Upper lobe of left lung (tissue), 6 donors: ENCODE data around the gene TNS3. TPM values are rescaled to one million over a fixed set of nuclear protein-coding genes. Genes with fewer than 3 reads are reported as not detected.
A peak's percentile ranks its signal among the peaks of the same experiment; 100 is the strongest.

Experiments
- ATAC-seq, 2 donors: fragments of 200-7000 bp; cut with Tn5 transposase; one replicate each; pipeline ENCODE4 v1.9.1; 2022; ENCODE audit warnings: mild to moderate bottlenecking in 2 of 2, moderate library complexity in 2 of 2; ENCODE audit not compliant: low FRiP score in 2 of 2
- DNase-seq, 2 donors: peaks; one replicate each; pipeline ENCODE4 v3.0.0-alpha.2; 2019 to 2020
- H3K27ac ChIP-seq, 4 donors: fragments of 200-600 bp; sonication (generic); one replicate each; pipeline ENCODE4 v1.5.1; 2016 to 2019
- H3K27me3 ChIP-seq, 4 donors: fragments of 200-600 bp; sonication (generic); one replicate each; pipeline ENCODE4 v1.5.1; 2017 to 2019
- H3K36me3 ChIP-seq, 4 donors: fragments of 200-600 bp; sonication (generic); one replicate each; pipeline ENCODE4 v1.5.1; 2016 to 2019
- H3K4me1 ChIP-seq, 4 donors: fragments of 200-600 bp; sonication (generic); one replicate each; pipeline ENCODE4 v1.5.1; 2018 to 2019
- H3K4me3 ChIP-seq, 4 donors: fragments of 200-600 bp; sonication (generic); one replicate each; pipeline ENCODE4 v1.5.1; 2017 to 2019; ENCODE audit warnings: mild to moderate bottlenecking in 2 of 4, moderate library complexity in 1 of 4
- H3K9me3 ChIP-seq, 4 donors: fragments of 200-600 bp; sonication (generic); one replicate each; pipeline ENCODE4 v1.5.1; 2018 to 2019
- EP300 ChIP-seq, 4 donors: sonication (generic); formaldehyde crosslinking; IDR thresholded peaks; one replicate each; pipeline ENCODE4 v1.5.1; 2017; ENCODE audit warnings: antibody characterized with exemption in 4 of 4, control low read depth in 2 of 4
- POLR2A ChIP-seq, 4 donors: fragments of 450-650 bp; IDR thresholded peaks; one replicate each; pipeline ENCODE4 v1.5.1; 2016 to 2017; ENCODE audit warnings: antibody characterized with exemption in 4 of 4, mild to moderate bottlenecking in 2 of 4
- POLR2AphosphoS5 ChIP-seq, 2 donors: sonication (generic); formaldehyde crosslinking; IDR thresholded peaks; one replicate each; pipeline ENCODE4 v1.5.1; 2017; ENCODE audit warnings: antibody characterized with exemption in 2 of 2
- WGBS, 2 donors: methylation state at CpG; one replicate each; pipeline ENCODE4 v1.1.5; 2017 to 2018; 5-methylcytosine and 5-hydroxymethylcytosine counted together
- total RNA-seq, 6 donors: library from RNA; depleted of rRNA in 4 of 6; stranded (reverse); fragments of >200 nt in 4 of 6; gene quantifications; one replicate each; pipeline versions ENCODE4 v1.1.0 to v1.2.1, GENCODE V29; 2016 to 2021
- TF ChIP-seq, protein P1 (sequence below), 6 experiments: fragments of 450-650 bp in 4 of 6; fragments of 200-600 bp in 2 of 6; sonication (generic) in 2 of 6; IDR thresholded peaks; one replicate each; pipeline ENCODE4 v1.5.1; 2016 to 2019; ENCODE audit warnings: antibody characterized with exemption in 6 of 6
- donor health status: DM: no; HTN: no; CAD: no; lungs with moderate emphysema.
- donor health status: DM: no; HTN: yes; CAD: no; lungs with severe emphysema.

TNS3 gene
- total RNA-seq, 6 donors from 2014 or later = 90.6 to 266 (median 143) TPM

DNA sequence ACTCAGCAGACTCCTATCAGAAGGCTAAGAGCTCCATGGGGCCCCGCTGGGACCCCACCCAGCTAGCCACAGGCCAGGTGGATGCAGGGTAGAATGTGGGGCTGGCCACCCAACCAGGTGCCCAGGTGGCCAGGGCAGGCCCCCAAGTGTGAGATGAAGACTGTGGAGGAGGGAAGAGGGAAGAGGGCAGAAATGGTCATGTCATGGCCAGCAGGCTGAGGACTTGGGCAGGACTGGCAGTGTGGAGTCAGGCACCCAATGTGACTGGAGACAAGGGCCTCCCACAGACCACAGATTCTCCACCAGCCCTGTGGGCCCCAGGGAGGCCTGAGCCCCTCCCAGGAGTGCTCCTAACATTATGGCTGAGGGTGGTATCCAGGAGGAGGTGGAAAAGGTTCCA lies 141.6 kb downstream of the TNS3 start:
- DNase-seq = peak in 1 of 2 donors; percentile 37
- no peak for ATAC-seq
- peak overlapping the region in 1 of 4 donors; percentile 37 for H3K27ac ChIP-seq

DNA sequence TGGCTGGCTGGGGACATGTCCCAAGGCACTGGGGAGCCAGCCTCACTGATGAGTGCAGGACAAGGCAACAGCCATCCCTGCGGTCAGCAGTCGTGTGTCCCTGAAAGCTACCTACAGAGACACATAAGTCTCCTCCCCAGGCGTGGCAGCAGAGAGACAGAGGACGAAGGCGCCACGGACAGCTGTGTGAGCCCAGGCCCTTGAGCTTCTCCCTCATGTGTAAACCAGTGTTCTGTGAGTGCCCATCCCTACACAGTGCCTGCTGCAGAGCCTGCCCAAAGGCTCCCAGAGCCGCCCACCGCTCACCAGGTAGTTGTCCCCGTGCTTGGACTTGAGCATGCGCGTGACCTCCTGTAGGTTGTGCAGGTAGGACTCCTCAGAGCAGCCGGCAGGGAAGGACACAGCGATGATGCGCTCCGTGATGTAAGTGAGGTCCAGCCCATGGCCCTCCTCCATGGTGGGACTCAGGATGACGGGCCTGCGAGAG lies 142.7 kb downstream of the TNS3 start:
- Histone ChIP-seq H3K9me3 (no peaks in the 10 kb centered on the region), H3K36me3 (peaks cover 0 to 30% (median 15%) of the 10 kb centered on the region in 4 donors), H3K4me3 (no peak overlapping the region), H3K4me1 (peaks cover 6 to 11% (median 7%) of the 10 kb centered on the region in 4 donors), H3K27me3 (no peaks in the 10 kb centered on the region), H3K27ac (no peak overlapping the region)
- no peak for TF ChIP-seq POLR2A (IDR thresholded peaks at IDR 0.05)
- TF ChIP-seq, protein P1, sequence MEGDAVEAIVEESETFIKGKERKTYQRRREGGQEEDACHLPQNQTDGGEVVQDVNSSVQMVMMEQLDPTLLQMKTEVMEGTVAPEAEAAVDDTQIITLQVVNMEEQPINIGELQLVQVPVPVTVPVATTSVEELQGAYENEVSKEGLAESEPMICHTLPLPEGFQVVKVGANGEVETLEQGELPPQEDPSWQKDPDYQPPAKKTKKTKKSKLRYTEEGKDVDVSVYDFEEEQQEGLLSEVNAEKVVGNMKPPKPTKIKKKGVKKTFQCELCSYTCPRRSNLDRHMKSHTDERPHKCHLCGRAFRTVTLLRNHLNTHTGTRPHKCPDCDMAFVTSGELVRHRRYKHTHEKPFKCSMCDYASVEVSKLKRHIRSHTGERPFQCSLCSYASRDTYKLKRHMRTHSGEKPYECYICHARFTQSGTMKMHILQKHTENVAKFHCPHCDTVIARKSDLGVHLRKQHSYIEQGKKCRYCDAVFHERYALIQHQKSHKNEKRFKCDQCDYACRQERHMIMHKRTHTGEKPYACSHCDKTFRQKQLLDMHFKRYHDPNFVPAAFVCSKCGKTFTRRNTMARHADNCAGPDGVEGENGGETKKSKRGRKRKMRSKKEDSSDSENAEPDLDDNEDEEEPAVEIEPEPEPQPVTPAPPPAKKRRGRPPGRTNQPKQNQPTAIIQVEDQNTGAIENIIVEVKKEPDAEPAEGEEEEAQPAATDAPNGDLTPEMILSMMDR (IDR thresholded peaks at IDR 0.05) = no peak
- no peak for TF ChIP-seq POLR2AphosphoS5 (IDR thresholded peaks at IDR 0.05)
- no peak for TF ChIP-seq EP300 (IDR thresholded peaks at IDR 0.05)
- peak in 1 of 2 donors; percentile 30 for ATAC-seq
- DNase-seq = peak in 1 of 2 donors; percentile 65
- 96% methylated on average over 15 to 16 of the region's 17 CpGs for WGBS, 2 donors

More for the DNA sequence above, 141.6 kb downstream of the TNS3 start:
- no peak for TF ChIP-seq EP300 (IDR thresholded peaks at IDR 0.05)
- no peak for TF ChIP-seq POLR2AphosphoS5 (IDR thresholded peaks at IDR 0.05)
- TF ChIP-seq, protein P1 (IDR thresholded peaks at IDR 0.05) = no peak
- no peak for TF ChIP-seq POLR2A (IDR thresholded peaks at IDR 0.05)
- 6 to 90% methylated on average over 1 of the region's 1 CpG for WGBS, 2 donors
- Histone ChIP-seq H3K9me3 (no peaks in the 10 kb centered on the region), H3K27me3 (no peaks in the 10 kb centered on the region), H3K4me3 (no peak overlapping the region), H3K4me1 (peaks cover 13 to 16% (median 14%) of the 10 kb centered on the region in 4 donors), H3K36me3 (peaks cover 0 to 20% (median 10%) of the 10 kb centered on the region in 4 donors)

DNA sequence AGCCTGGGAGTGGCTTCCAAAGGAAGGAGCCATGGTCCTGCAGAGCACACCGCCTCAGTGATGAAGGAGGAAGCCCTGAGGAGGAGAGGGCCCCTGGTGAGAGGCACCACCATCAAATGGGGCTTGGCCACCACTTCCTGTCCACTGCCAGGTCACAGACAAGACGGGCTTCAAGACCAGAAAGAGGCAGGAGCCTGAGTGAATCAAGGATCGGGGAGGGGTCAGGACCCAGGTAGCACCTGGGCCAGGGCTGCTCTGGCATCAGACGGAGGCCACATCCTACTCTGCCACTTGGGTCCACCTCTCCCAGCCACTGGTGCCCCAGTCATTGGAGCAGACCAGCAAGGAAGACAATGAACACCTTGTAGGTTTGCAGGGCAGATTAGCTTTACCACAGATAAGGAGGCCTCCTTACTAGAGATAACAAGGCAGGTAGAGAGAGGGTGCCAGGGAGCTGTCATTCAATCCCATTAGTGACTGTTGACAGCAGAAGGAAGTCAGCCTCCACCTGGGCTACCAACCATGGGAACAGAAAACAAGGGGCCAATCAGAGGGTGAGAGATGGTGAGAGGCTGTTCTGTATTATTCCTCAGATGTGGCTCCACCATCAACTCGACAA lies 143.4 kb downstream of the TNS3 start:
- TF ChIP-seq EP300 (IDR thresholded peaks at IDR 0.05) (no peak), POLR2A (IDR thresholded peaks at IDR 0.05) (no peak), POLR2AphosphoS5 (IDR thresholded peaks at IDR 0.05) (no peak)
- TF ChIP-seq, protein P1 (IDR thresholded peaks at IDR 0.05) = no peak
- no peaks in the 10 kb centered on the region for H3K27me3 ChIP-seq
- H3K4me3 ChIP-seq = no peak overlapping the region
- WGBS, 2 donors = 81 to 91% methylated on average over 5 of the region's 5 CpGs
- no peak overlapping the region for H3K27ac ChIP-seq
- no peaks in the 10 kb centered on the region for H3K9me3 ChIP-seq
- peaks cover 0 to 30% (median 15%) of the 10 kb centered on the region in 4 donors for H3K36me3 ChIP-seq
- no peak for ATAC-seq
- DNase-seq = no peak
- H3K4me1 ChIP-seq = peaks cover 6 to 11% (median 7%) of the 10 kb centered on the region in 4 donors

DNA sequence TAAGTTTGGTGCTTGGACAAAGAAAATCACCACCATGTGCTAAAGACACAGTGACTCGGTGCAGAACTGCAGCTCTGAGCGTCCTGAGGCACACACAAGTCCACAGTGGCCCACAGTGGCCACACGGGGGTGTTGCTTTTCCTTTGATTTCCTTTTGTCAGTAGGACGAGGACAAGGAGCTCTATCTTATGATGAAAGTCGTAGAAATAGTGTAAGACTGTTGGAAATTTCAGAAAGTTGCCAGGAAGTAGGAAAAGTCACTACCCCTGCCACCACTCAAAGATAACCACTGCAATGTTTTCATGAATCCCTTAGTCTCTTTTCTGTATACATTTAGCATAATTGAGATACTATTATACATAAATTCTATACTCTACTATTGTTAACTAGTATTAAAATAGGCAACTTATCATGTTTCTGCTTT lies 146.0 kb downstream of the TNS3 start:
- WGBS, 2 donors = 21 to 33% methylated on average over 5 of the region's 5 CpGs

More for the DNA sequence above, 146.0 kb downstream of the TNS3 start:
- Histone ChIP-seq H3K36me3 (peaks cover 0 to 30% (median 15%) of the 10 kb centered on the region in 4 donors), H3K4me1 (peaks cover 0 to 3% (median 3%) of the 10 kb centered on the region in 4 donors), H3K27ac (peak overlapping the region in 1 of 4 donors; percentile 16), H3K4me3 (no peak overlapping the region), H3K9me3 (no peaks in the 10 kb centered on the region), H3K27me3 (no peaks in the 10 kb centered on the region)
- ATAC-seq = peak in 1 of 2 donors; percentile 72
- DNase-seq = peak in 1 of 2 donors; percentile 63
- TF ChIP-seq POLR2A (IDR thresholded peaks at IDR 0.05) (no peak), POLR2AphosphoS5 (IDR thresholded peaks at IDR 0.05) (no peak), EP300 (IDR thresholded peaks at IDR 0.05) (no peak)
- TF ChIP-seq, protein P1 (IDR thresholded peaks at IDR 0.05) = peak; percentile 56 to 75 (median 63)
